HCT116 (cell line): ENCODE data around the gene AIM2. TPM values are rescaled to one million over a fixed set of nuclear protein-coding genes. Genes with fewer than 3 reads are reported as not detected.

Experiments
- ATAC-seq: fragments of 200-7000 bp; cut with Tn5 transposase; 2 replicates; pipeline ENCODE4 v1.9.1; 2020; ENCODE audit warnings: mild to moderate bottlenecking, moderate library complexity
- BruUV-seq: library from RNA; stranded (reverse); fragments of 400-500 nt; replicated peaks from 2 replicates; lab custom pipeline; 2021; lab: Mats Ljungman, UMichigan
- CTCF ChIA-PET: fragments of 300-600 bp; sonication (Branson Sonifier 250); formaldehyde crosslinking; loops from one replicate; lab custom pipeline; 2021; ENCODE audit warnings: antibody characterized with exemption; lab: Charles Lee
- POLR2A ChIA-PET: fragments of 300-600, 350-600 bp; sonication (Branson Sonifier 250); formaldehyde crosslinking; loops from one replicate; lab custom pipeline; 2021; ENCODE audit warnings: antibody characterized with exemption; lab: Charles Lee
- RAD21 ChIA-PET, 2 experiments: fragments of 300-600 bp; sonication (Branson Sonifier 250); formaldehyde crosslinking; loops; one replicate each; lab custom pipeline; 2023; ENCODE audit warnings: low total read pairs in 2 of 2; ENCODE audit not compliant: uncharacterized antibody in 2 of 2, unreplicated experiment in 2 of 2, low non-redundant PET in 1 of 2; lab: Charles Lee
- DNase-seq: peaks from one replicate; pipeline ENCODE4 v3.0.0-alpha.2; 2010; ENCODE audit warnings: low read depth, low spot score
- H2AFZ ChIP-seq: fragments of 200-600 bp; shearing (Covaris generic), sonication (generic); 2 replicates; pipeline ENCODE4 v1.6.1; 2017; ENCODE audit warnings: low read depth, mixed run types, mixed read lengths, antibody characterized with exemption, low read length; ENCODE audit not compliant: poor library complexity, severe bottlenecking
- H3K27ac ChIP-seq: 2 replicates; pipeline ENCODE4 v1.5.1; 2012; ENCODE audit warnings: low read depth, low read length
- H3K27me3 ChIP-seq: fragments of 200-600 bp; sonication (generic); 2 replicates; pipeline ENCODE4 v1.6.1; 2016; ENCODE audit warnings: mixed run types, low read length, mixed read lengths; ENCODE audit not compliant: insufficient read depth
- H3K36me3 ChIP-seq, 2 experiments: fragments of 200-500 bp in 1 of 2; fragments of 200-600 bp in 1 of 2; sonication (Bioruptor generic) in 1 of 2; sonication (generic) in 1 of 2; 2 replicates each; pipeline versions ENCODE4 v1.5.1 to v1.6.1; 2014 to 2016; ENCODE audit warnings: low read length in 2 of 2, inconsistent platforms in 1 of 2, mixed read lengths in 1 of 2, mixed run types in 1 of 2; ENCODE audit not compliant: insufficient read depth in 2 of 2, control insufficient read depth in 1 of 2
- H3K4me1 ChIP-seq, 2 experiments: fragments of 200-600 bp in 1 of 2; sonication (generic) in 1 of 2; 2 replicates each; pipeline versions ENCODE4 v1.5.1 to v1.6.1; 2012 to 2017; ENCODE audit warnings: low read length in 2 of 2, inconsistent platforms in 1 of 2, mild to moderate bottlenecking in 1 of 2, mixed read lengths in 1 of 2, mixed run types in 1 of 2, moderate library complexity in 1 of 2; ENCODE audit not compliant: insufficient read depth in 2 of 2, control insufficient read depth in 1 of 2
- H3K4me2 ChIP-seq: fragments of 200-600 bp; sonication (generic); 2 replicates; pipeline ENCODE4 v1.6.1; 2017; ENCODE audit warnings: mixed run types, low read length, mixed read lengths
- H3K4me3 ChIP-seq, 2 experiments: fragments of 200-600 bp in 1 of 2; sonication (generic) in 1 of 2; replicated peaks in 1 of 2; 2 replicates each; pipeline ENCODE4 v1.5.1; 2011 to 2016; ENCODE audit warnings: low read length in 2 of 2, control low read depth in 1 of 2, low read depth in 1 of 2, mild to moderate bottlenecking in 1 of 2, mixed read lengths in 1 of 2, mixed run types in 1 of 2
- H3K79me2 ChIP-seq: fragments of 200-600 bp; sonication (generic); 2 replicates; pipeline ENCODE4 v1.6.1; 2017; ENCODE audit warnings: mild to moderate bottlenecking, mixed run types, low read length, moderate library complexity, mixed read lengths; ENCODE audit not compliant: insufficient read depth
- H3K9ac ChIP-seq: fragments of 200-600 bp; sonication (generic); 2 replicates; pipeline ENCODE4 v1.6.1; 2016; ENCODE audit warnings: low read length, mixed read lengths
- H3K9me2 ChIP-seq: fragments of 200-600 bp; sonication (generic), shearing (Covaris generic); 2 replicates; pipeline ENCODE4 v1.6.1; 2017; ENCODE audit warnings: mixed run types, mild to moderate bottlenecking, moderate library complexity; ENCODE audit not compliant: insufficient read depth
- H3K9me3 ChIP-seq, 2 experiments: fragments of 200-500 bp in 1 of 2; fragments of 200-600 bp in 1 of 2; sonication (Bioruptor generic) in 1 of 2; sonication (generic) in 1 of 2; 2 replicates each; pipeline ENCODE4 v1.6.1; 2014 to 2017; ENCODE audit warnings: low read length in 2 of 2, mixed read lengths in 2 of 2, inconsistent platforms in 1 of 2, low read depth in 1 of 2, mild to moderate bottlenecking in 1 of 2, mixed run types in 1 of 2, moderate library complexity in 1 of 2; ENCODE audit not compliant: control insufficient read depth in 1 of 2, insufficient read depth in 1 of 2
- H4K20me1 ChIP-seq: fragments of 200-600 bp; sonication (generic), shearing (Covaris generic); 2 replicates; pipeline ENCODE4 v1.6.1; 2017; ENCODE audit warnings: mixed run types, mild to moderate bottlenecking, moderate library complexity; ENCODE audit not compliant: insufficient read depth
- ATF3 ChIP-seq: IDR thresholded peaks from 2 replicates; pipeline ENCODE4 v1.6.1; 2012
- CEBPB ChIP-seq: IDR thresholded peaks from 2 replicates; pipeline ENCODE4 v1.6.1; 2012; ENCODE audit warnings: low read depth
- CTCF ChIP-seq, 3 experiments: fragments of 200-600 bp in 1 of 3; sonication (generic) in 1 of 3; IDR thresholded peaks in 2 of 3; conservative IDR thresholded peaks in 1 of 3; 2 replicates each; pipeline ENCODE4 v1.5.1; 2012 to 2017; ENCODE audit warnings: low read depth in 2 of 3, low read length in 2 of 3, antibody characterized with exemption in 1 of 3, borderline replicate concordance in 1 of 3, control low read depth in 1 of 3, mild to moderate bottlenecking in 1 of 3, mixed read lengths in 1 of 3, mixed run types in 1 of 3, moderate library complexity in 1 of 3; ENCODE audit not compliant: insufficient read depth in 1 of 3
- EZH2phosphoT487 ChIP-seq: fragments of 200-600 bp; IDR thresholded peaks from 2 replicates; pipeline ENCODE4 v1.6.1; 2018; ENCODE audit warnings: antibody characterized with exemption, borderline replicate concordance
- MAX ChIP-seq: IDR thresholded peaks from 2 replicates; pipeline ENCODE4 v1.6.1; 2012
- POLR2A ChIP-seq: IDR thresholded peaks from 2 replicates; pipeline ENCODE4 v1.7.0; 2011; ENCODE audit warnings: borderline replicate concordance; ENCODE audit not compliant: insufficient read depth, insufficient read length; ENCODE audit errors: extremely low read depth
- SIN3A ChIP-seq: IDR thresholded peaks from 2 replicates; pipeline ENCODE4 v1.6.1; 2012; ENCODE audit warnings: low read depth
- SRF ChIP-seq: IDR thresholded peaks from 2 replicates; pipeline ENCODE4 v1.6.1; 2012; ENCODE audit warnings: low read depth
- TCF7L2 ChIP-seq: IDR thresholded peaks from 2 replicates; pipeline ENCODE4 v1.7.0; 2011; ENCODE audit warnings: borderline replicate concordance, inconsistent platforms; ENCODE audit not compliant: insufficient read depth, insufficient read length; ENCODE audit errors: extremely low read depth
- ZFX ChIP-seq: fragments of 450-650 bp; IDR thresholded peaks from 2 replicates; pipeline ENCODE4 v1.6.1; 2017
- ZNF274 ChIP-seq: fragments of 200-500 bp; sonication (Bioruptor generic); IDR thresholded peaks from 2 replicates; pipeline ENCODE4 v1.6.1; 2014; ENCODE audit warnings: mild to moderate bottlenecking, low read depth, low read length, inconsistent platforms
- intact Hi-C: fragments of 100-400 bp; cut with micrococcal nuclease; formaldehyde crosslinking; loops from 2 replicates; pipeline ENCODE4 v1.10.0; 2022
- total RNA-seq: library from RNA; stranded (reverse); gene quantifications from one replicate; pipeline ENCODE4 v1.2.1, GENCODE V29; 2021; ENCODE audit not compliant: unreplicated experiment

The AIM2 gene
- total RNA-seq, 1 experiment from 2014 or later = not detected

GRCh38 chr1:159090286-159091179, 14.0 kb upstream of the AIM2 start:
- H3K9me3 ChIP-seq = no peaks in the 10 kb centered on the region
- no peak overlapping the region for H3K9ac ChIP-seq
- TF ChIP-seq ATF3 (no peak), SRF (no peak), CTCF (IDR thresholded peaks at IDR 0.05 in 2 of 3, conservative IDR thresholded peaks at IDR 0.05 in 1 of 3; ENCODE audit: borderline replicate concordance in 1 of 3, insufficient read depth in 1 of 3, low read depth in 2 of 3, low read length in 2 of 3) (no peak), ZNF274 (no peak), CEBPB (no peak), EZH2phosphoT487 (no peak), MAX (no peak), SIN3A (no peak), ZFX (no peak), POLR2A (no peak), TCF7L2 (no peak)
- H3K4me3 ChIP-seq = no peak overlapping the region
- no peaks in the 10 kb centered on the region for H3K4me1 ChIP-seq
- no TSS peak for BruUV-seq
- H4K20me1 ChIP-seq = no peaks in the 10 kb centered on the region
- no peaks in the 10 kb centered on the region for H3K79me2 ChIP-seq
- H3K9me2 ChIP-seq = no peaks in the 10 kb centered on the region
- ATAC-seq (no peak), DNase-seq (no peak)
- H2AFZ ChIP-seq = no peak overlapping the region
- no peak overlapping the region for H3K27ac ChIP-seq
- H3K4me2 ChIP-seq = no peak overlapping the region
- H3K36me3 ChIP-seq = no peaks in the 10 kb centered on the region
- ChIA-PET POLR2A (no interaction called here), RAD21 (no interaction called here), CTCF (no interaction called here)
- no peaks in the 10 kb centered on the region for H3K27me3 ChIP-seq
- intact Hi-C loops = no loop called here
